K562 (cell line): ENCODE data around the gene MUC3A.

ENCODE experiments used
- BACH1 ChIP-seq: fragments of 200-800 bp; sonication (Bioruptor generic); IDR thresholded peaks from 2 replicates; pipeline ENCODE4 v1.6.1; 2016; ENCODE audit warnings: missing genetic modification characterization, missing compliant biosample characterization
- ELF4 ChIP-seq: fragments of 450-650 bp; formaldehyde crosslinking; IDR thresholded peaks from 2 replicates; pipeline ENCODE4 v1.4.0; 2022; ENCODE audit warnings: missing genetic modification characterization
- NFYB ChIP-seq: IDR thresholded peaks from 2 replicates; pipeline ENCODE4 v1.6.1; 2011; ENCODE audit warnings: mild to moderate bottlenecking, moderate library complexity; ENCODE audit not compliant: insufficient read length; ENCODE audit errors: extremely low read depth
- POLR2A ChIP-seq: fragments of 450-650 bp; conservative IDR thresholded peaks from 2 replicates; pipeline ENCODE4 v1.6.1; 2016
- POLR2B ChIP-seq: fragments of 450-650 bp; IDR thresholded peaks from 2 replicates; pipeline ENCODE4 v1.6.1; 2018; ENCODE audit warnings: low read depth; ENCODE audit not compliant: partially characterized antibody
- PRPF4 ChIP-seq: fragments of 200-400 bp; formaldehyde crosslinking; IDR thresholded peaks from one replicate; pipeline ENCODE4 v1.6.1; 2017; ENCODE audit warnings: low read length, low read depth, mild to moderate bottlenecking; ENCODE audit not compliant: insufficient read depth, poor library complexity, severe bottlenecking
- TAF1 ChIP-seq: IDR thresholded peaks from 2 replicates; pipeline ENCODE4 v1.6.1; 2011; ENCODE audit warnings: mild to moderate bottlenecking, low read length, moderate library complexity; ENCODE audit not compliant: insufficient read depth, control insufficient read depth, severe bottlenecking; ENCODE audit errors: extremely low read depth
- ZNF175 ChIP-seq: fragments of 200-800 bp; sonication (Bioruptor generic); IDR thresholded peaks from 2 replicates; pipeline ENCODE4 v1.6.1; 2016; ENCODE audit warnings: low read depth, mild to moderate bottlenecking, missing genetic modification characterization, missing compliant biosample characterization
- TF ChIP-seq, protein P1 (sequence below): sonication (generic); formaldehyde crosslinking; IDR thresholded peaks from 2 replicates; pipeline ENCODE4 v1.8.0; 2022; ENCODE audit warnings: mild to moderate bottlenecking, missing genetic modification reagents, borderline replicate concordance

DNA sequence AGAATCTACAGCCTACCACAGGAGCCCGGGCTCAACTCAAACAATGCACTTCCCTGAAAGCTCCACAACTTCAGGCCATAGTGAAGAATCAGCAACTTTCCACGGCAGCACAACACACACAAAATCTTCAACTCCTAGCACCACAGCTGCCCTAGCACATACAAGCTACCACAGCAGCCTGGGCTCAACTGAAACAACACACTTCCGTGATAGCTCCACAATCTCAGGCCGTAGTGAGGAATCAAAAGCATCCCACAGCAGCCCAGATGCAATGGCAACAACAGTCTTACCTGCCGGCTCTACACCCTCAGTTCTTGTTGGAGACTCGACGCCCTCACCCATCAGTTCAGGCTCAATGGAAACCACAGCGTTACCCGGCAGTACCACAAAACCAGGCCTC lies 42.3 kb downstream of the MUC3A start:
- TF ChIP-seq ELF4 (CRISPR knock-in tag) = no peak
- TF ChIP-seq, protein P1, sequence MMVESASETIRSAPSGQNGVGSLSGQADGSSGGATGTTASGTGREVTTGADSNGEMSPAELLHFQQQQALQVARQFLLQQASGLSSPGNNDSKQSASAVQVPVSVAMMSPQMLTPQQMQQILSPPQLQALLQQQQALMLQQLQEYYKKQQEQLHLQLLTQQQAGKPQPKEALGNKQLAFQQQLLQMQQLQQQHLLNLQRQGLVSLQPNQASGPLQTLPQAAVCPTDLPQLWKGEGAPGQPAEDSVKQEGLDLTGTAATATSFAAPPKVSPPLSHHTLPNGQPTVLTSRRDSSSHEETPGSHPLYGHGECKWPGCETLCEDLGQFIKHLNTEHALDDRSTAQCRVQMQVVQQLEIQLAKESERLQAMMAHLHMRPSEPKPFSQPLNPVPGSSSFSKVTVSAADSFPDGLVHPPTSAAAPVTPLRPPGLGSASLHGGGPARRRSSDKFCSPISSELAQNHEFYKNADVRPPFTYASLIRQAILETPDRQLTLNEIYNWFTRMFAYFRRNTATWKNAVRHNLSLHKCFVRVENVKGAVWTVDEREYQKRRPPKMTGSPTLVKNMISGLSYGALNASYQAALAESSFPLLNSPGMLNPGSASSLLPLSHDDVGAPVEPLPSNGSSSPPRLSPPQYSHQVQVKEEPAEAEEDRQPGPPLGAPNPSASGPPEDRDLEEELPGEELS (CRISPR knock-in tag) = no peak
- TF ChIP-seq BACH1 (tag) = no peak
- TF ChIP-seq NFYB = no peak
- no peak for TF ChIP-seq PRPF4
- no peak for TF ChIP-seq TAF1
- TF ChIP-seq ZNF175 (CRISPR knock-in tag) = no peak
- no peak for TF ChIP-seq POLR2B
- TF ChIP-seq POLR2A = no peak
